Stimulated activated CD4-positive, alpha-beta T cell treated with anti-CD3 and anti-CD28 coated beads, Interleukin-2, amount 100 ng/mL, for 4 hours (primary cell): ENCODE measurements around the gene RNASET2.
"Not testable (repeated sequence)": the region's sequence is repeated elsewhere in the genome, so short reads cannot be mapped to it uniquely, and the experiment has no call there.

Source experiments
- DNase-seq: peaks from one replicate; pipeline ENCODE4 v3.0.0-alpha.2; 2020; ENCODE audit warnings: low read depth

Gene RNASET2

DNA sequence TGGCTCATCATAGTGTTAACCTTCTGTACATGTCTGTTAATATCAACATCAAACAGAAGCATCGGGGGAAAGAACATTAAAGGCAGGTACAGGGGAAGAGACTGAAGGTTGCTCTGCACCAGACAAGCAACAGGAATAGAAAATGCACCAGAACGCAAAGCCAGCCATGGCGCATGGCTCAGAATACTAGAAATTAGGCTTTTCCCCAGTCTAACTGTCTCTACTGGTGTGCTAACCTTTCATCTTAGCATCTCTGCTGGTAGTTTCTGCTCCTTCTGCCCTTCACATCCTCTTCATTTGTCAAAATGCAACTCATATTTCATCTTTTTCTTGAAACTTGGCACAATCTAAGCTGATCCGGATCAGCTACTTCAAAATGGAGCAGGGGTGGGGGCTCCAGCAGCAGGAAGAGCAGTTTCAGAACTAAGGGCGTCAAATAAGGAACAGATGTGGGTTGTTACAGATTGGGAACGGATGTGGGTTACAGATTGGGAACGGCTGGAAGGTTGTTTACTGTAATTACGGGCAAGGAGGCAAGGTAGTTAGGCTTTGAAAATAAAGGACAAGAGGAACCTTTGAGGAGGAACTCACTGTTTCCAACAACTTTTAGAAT, 13.1 kb upstream of the RNASET2 start:
- DNase-seq, result no peak

DNA sequence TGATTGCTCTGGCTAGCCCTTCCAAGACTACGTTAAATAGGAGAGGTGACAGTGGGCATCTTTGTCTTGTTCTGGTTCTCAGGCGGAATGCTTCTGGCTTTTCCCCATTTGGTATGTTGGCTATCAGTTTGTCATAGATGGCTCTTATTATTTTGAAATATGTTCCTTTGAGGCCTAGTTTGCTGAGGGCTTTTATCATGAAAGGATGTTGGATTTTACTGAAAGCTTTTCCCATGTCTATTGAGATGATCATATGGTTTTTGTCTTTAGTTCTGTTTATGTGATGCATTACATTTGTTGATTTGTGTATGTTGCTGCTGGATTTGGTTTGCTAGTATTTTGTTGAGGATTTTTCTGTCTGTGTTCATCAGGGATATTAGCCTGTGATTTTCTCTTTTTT, 9.9 kb upstream of the RNASET2 start:
- no peak for DNase-seq

DNA sequence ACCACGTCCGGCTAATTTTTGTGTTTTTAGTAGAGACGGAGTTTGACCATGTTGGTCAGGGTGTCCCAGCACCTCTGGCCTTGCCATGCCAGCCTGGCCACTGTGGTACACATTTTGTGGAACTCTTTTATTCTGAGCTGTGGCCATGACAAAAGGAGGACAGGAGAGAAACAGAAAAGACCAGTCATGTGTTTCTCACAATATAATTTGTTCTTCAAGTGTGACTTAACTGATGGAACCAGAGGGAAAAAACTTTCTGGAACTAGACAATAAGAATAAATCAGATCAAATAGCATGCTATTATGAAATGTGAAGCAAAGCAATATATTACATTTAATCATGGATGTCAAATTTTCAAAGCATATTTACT, 4.2 kb upstream of the RNASET2 start:
- DNase-seq, result no peak

DNA sequence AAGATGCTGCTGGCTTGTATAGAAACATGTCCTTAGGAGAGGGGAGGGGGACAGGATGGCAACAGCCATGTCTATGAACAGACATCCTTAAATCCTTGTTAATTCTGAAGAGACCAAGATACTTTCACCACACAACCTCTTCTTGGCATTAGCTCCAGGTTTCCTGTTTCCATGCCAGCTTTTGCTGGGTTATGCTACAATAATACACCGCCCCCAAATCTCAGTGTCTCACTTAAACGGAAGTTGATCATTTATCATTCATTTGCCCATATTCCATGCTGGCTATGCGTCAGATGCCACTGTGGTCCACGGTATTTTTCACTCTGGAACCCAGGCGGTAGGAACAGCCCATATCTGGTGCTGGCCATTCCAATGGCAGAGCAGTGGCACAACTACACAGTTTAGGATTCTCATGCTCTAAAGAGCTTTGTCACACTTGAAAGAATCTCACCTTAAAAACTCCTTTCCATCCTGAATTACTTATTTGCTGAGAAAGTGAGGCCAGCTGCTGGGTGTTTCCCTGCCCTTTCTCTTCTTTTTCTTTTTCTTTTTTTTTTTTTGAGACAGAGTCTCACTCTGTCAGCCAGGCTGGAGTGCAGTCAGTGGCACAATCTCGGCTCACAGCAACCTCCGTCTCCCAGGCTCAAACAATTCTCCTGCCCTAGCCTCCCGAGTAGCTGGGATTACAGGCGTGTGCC, 3.7 kb upstream of the RNASET2 start:
- DNase-seq, result no peak

DNA sequence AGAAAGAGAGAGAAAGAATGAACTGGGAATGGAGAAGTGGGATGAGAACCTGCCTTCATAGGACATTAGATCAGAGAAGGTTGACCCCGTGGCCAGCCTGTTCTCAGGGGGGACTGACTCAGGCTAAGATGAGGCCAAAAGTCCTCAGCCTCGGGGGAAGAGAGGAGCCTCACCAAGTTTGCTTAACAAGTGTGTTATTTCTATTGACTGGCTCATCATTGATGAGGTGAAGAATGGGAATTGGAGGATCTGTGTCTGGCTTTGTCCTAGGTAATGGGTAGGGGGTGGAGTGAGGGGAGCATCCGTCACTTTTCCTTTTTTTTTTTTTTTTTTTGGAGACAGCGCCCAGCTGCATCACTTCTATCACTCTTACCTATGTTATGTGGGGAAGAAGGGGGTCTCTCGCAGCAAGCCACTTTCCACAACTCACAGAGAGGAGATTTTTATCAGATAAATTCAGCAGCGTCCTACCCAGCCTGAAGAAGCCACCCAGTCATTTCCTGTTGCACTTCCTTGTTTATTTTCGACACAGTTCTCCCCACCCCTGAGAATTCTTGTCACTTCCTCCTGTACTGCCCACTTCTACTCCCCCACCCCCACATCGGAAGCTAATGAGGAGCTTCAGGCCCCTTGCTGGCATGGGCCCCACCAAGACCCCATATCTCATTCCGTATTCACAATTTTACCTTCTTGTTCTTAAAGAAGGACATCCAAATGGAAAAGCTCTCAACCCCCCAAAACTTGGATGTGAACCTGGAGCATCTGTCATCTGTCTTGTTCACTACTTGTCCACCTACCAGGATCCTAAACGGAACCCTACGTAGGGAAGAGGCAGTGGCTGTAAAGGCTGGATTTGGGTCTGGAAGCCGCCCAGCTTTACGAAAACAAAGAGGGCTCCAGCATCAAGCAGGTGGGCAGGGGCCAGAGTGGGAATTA, 2.8 kb upstream of the RNASET2 start:
- no peak for DNase-seq

DNA sequence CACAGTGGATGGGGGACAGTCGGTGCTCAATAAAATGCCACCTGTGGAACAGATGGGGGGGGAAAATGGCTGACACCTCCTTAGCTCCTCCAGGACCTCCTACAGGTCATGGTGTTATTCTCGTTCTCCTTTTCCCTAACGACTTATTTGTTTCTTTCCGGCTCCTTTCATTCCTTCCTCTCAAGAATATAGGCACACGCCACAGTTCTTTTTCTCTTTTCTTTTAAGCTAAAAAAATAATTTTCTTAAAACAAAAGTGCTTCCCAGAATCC, 1.4 kb upstream of the RNASET2 start:
- no peak for DNase-seq

DNA sequence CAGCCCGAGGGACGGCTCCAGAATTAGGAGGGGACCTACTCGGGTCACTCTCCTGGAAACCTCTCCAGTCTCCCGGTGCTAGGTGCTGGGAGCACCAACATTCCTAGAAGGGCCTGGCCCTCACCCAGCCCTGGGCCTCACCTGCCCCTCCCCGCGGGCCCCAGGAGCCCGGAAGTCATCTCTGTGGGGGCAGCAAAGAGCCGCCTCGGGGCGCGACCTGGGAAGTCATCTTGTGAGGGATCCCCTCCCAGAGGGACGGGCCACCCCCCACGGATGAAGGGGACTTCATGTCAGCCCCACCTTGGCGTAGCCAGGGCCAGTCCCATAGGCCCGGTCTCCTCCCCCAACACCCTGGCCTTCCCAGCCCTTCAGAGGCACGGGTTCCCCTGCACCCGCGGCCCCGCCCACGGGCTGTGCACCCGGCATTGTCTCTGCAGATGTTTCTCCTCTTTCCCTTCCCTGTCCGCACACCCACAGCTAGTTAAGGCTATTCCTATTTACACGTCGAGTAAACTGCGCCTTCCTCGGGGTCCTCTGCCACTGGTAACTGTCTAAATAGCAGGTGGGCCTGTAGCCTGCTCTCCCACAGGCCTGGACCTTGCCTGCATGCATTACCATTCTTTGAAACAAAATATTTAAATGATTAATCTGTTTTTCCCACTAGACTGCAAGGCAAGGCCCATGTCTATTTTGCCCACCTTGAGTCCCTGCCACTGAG, 896 bp upstream of the RNASET2 start:
- no peak for DNase-seq

DNA sequence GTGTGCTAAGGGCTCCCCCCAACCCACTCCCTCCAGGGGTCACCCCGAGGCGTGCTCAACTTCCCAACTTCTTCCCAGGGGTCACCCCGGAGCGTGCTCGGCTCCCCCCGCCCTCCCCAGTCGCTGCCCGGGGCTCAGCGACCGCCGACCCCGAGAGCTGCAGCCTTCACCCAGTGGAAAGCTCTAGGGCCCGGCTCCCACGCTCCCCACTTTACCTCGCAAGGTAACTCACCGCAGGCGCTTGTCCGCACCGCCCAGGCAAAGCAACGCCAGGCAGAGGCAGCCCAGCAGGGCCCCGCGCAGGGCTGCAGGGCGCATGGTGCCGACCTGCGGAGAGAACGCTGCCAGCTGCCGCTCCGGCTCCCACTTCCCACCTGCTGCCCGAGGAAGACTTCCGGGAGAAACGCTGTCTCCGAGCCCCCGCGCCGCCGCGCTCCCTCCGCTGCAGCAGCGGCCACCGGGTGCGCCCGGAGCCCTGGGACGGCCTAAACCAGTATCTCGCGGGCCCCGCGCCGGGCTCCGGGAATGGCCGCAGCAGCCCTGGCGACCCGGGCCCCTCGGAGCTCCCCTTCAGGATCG, 396 bp downstream of the RNASET2 start:
- DNase-seq, result no peak

DNA sequence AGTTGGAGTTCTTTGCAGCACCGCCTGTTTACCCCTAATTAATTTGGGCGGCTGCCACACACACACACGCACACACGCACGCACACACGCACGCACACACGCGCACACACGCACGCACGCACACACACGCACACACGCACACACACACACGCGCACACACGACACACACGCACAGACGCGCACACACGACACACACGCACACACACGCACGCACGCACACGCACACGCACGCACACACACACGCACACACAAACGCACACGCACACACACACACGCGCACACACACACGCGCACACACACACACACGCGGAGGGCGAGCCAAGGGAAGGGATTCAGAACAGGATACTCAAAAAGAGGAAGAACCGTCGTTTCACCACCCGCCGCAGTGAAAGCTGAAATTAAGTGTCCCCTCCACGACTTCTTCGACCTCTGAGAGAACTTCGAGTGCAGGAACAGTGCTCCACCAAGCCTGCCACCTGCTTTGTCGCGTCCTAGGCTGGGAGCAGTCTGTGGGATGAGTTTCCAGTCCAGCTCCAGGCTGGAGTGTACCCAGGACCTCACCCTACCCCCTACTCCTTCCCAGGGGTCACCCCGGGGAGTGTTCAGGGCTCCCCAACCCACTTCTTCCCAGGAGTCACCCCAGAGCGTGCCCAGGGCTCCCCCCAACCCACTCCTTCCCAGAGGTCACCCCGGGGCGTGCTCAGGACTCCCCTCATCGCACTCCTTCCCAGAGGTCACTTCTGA, 1.1 kb downstream of the RNASET2 start:
- no peak for DNase-seq

DNA sequence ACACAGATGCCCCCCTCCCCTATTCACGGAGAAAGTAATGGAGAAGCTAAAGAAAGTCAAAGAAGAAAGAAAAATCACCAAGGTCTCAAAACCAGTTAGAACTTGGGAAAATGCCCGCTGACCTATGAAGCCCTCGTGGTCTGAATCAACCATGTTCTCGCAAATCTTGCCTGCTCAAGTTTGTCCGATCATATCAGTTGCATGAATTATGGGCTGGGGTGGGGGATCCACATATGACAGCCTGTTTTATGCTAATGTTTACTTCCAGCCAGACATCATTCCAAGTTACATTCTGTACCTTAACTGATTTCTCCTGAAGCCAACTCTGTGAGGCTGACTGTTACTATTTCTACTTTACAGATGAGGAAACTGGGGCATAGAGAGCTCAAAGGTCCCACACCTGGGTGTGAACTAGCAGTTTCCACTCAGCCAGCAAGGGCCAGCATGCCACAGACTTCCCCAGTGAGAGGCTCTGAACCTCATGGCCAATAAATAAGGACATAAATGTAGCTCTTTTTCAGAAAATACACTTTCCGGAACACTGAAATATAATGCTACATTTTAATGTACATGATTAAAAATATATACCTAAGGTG, 2.1 kb downstream of the RNASET2 start:
- no peak for DNase-seq

DNA sequence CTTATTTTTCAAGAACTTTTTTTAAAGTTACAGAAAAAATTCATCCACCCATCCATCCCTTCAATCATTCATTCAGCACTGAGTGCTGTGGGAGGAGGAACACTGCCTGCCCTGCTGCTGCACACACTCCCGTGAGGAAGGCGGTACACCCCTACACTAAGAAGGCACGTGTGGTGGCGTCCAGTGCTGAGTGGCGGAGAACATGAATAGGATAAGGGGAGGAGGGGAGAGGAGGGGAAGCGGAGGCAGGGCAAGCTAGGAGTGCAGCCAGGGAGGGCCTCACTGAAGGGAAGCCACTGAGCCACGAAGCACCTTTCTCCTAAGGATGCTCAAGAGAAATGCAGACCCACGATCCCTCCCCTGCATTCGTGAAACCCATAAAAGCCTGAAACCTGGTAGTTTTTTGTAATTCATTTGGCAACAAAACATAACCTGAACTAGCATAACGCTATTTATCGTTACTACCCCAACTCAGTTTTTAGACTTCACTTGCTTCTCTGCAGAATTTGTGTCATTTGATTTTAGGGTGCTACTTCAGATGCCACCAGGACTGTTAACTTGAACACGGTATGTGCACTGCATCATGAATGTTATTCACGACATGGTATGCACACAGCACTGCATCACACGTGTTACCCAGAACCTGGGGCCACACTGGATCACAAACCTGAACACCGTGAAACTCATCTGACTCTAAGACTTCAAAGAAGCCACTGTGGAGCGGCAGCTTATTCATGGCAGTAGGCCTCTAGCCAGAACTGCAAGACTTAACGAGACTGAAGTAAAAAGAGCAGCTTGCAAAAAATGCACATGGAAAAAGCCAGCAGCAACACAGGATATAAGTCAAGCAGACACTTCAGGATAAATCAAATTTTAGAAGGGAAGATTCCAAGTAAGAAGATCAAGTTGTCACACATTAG, 3.5 kb downstream of the RNASET2 start:
- DNase-seq, result no peak

DNA sequence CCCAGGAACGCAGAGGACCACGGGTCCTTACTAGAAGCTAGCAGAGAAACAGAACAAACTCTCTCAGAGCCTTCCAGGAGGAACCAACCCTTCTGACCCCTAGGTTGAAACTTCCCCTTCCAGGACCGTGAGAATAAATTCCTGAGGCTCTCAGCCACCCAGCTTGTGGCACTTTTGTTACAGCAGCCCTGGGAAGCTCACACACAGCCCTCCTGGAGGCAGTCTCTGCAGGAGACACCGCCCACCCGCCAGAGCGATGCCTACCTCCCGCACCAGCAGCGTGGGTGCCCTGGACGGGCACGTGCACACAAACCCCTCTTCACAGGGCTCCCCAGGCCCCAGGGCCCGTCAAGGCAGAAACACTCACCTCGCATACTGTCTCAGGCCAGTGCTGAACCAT, 4.2 kb downstream of the RNASET2 start:
- no peak for DNase-seq

DNA sequence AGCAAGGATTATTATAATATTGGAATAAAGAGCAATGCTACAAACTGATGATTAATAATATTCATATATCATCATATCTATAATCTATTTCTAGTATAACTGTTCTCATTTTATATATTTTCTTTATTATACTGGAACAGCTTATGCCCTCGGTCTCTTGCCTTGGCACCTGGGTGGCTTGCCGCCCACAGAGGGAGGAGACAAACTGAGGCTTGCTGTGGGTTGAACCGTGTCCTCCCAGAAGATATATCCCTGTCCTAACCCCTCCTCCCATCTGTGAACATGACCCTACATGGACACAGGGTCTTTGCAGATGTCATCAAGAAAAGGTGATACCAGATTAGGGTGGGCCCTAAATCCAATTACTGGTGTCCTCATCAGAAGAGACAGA, 4.7 kb downstream of the RNASET2 start:
- no peak for DNase-seq

DNA sequence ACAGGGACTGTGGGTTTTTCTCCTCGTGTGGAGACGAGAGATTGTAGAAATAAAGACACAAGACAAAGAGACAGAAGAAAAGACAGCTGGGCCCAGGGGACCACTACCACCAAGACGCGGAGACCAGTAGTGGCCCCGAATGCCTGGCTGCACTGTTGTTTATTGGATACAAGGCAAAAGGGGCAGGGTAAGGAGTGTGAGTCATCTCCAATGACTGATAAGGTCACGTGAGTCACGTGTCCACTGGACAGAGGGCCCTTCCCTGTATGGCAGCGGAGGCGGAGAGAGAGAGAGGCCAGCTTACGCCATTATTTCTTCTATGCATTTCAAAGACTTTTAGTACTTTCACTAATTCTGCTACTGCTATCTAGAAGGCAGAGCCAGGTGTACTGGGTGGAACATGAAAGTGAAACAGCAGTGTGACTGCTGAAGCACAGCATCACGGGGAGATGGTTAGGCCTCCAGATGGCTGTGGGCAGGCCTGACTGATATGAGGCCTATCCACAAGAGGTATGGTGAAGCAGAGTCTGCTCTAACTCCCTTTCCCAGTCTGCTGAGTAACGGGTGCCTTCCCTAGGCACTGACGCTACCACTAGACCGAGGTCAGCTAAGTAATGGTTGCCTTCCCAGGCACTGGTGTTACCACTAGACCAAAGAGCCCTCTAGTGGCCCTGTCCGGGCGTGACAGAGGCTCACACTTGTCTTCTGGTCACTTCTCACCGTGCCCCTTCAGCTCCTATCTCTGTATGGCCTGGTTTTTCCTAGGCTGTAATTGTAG, 5.3 kb downstream of the RNASET2 start:
- peak; percentile 71 for DNase-seq

DNA sequence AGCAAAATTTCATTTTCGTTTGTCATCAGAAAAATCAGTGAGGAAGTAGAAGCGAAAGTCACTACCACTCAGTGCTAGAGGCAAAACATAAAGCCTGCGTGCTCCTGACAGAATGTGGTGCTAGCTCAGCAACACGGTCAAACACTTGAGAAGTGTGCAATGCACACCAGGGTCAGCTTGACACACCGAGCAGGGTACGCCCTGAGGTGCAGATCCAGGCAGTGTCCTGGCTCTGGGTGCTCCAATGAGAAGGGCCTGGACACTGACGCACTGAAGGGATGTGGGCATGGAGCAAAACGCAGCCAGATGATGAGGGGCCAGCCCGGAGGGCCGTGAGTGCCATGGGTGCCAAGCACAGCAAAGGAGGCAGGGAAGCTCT, 5.9 kb downstream of the RNASET2 start:
- DNase-seq, result no peak

DNA sequence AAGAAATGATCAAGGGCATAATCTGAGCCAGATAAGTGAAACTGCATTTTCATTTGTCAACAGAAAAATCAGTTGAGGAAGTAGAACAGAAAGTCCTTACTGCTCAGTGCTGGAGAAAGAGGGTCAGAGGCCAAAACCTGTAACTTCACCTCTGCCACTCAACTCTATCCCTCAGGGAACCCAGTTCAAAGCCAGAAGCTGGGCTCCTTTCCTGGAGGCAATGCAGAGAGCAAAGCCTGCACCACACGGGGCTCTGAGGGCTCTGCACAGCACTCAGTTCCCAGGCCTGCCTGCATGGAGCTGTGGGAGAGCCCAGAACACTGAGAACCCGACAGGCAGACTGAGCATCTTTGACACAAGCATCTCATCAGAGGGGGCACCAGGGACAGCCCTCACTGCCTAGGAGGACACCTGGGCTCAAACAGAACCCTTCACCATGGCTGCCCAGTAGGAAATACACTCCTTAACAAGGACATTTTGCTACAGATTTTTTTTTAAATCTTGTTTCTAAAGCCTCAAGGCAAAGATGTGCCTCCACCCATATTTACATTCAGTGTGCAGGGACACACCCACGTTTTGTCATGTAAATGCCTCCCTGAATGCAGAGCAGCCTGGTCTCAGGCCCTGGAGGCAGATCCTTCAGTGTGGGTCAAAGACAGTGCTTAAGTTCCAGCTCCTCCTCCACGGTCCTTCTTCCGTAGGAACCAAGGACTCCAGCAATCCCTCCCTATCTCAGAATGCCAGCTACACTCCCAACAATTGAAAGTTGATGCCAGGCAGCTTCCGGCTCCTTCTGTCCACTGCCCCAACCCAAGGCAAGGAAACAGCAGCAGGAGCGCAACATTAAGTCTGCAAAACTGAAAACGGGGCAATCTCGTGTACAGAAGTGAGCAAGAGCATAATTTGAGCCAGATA, 6.6 kb downstream of the RNASET2 start:
- no peak for DNase-seq

DNA sequence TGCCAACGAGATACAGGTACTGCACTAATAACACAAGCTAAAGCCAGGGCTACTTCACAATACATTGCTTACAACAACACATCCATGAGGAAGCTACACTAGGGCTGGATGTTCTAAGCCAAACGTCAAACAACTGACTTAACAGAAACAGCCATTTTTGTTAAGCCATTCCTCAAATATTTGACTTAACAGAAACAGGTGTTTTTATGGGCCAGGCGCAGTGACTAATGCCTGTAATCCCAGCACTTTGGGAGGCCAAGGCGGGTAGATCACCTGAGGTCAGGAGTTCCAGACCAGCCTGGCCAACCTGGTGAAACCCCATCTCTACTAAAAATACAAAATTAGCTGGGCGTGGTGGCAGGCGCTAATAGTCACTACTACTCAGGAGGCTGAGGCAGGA, 7.6 kb downstream of the RNASET2 start:
- DNase-seq, result not testable (repeated sequence)

DNA sequence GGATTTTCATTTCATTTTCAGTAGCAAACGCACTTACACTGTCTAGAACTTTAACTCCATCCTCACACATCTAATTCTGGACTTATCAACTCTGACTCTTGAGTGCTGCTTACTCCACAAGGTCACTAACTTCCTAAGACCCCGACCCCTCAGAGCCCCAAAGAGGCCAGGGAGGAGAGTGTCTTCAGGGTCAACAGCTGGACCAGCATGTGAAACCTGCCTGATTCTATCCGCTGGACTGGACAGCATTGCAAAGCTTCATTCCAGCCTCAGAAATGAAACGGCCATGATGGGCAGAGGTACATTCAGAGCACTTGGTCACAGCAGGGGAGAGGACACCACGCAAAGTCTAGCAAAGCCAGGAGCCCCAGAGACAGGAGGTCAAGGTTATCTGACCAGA, 9.1 kb downstream of the RNASET2 start:
- DNase-seq, result no peak
